ENCODE data around the gene VIT.

VIT gene

DNA sequence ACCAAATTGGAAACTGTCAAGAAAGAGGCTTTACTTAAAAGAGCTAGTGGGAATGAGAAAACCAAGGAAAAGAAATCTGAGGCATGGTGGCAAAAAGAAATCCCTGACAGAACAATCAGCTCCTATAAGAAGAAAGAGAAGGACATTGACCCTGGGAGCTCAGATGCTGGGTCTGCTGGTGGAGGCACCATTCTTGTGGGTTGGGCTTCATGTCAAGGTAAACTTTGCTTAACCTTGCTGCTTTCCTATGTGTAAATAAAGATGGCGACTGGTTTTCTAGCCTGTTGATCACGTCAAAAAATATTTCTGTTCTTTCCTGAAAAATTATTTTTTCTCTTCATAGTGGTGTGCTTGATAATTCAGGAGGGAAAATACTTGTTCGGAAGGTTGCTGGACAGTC lies 58.1 kb downstream of the VIT start:
- in situ Hi-C loops (cut with MboI; ENCODE audit: low sequenced_read_pairs) = no loop called here

DNA sequence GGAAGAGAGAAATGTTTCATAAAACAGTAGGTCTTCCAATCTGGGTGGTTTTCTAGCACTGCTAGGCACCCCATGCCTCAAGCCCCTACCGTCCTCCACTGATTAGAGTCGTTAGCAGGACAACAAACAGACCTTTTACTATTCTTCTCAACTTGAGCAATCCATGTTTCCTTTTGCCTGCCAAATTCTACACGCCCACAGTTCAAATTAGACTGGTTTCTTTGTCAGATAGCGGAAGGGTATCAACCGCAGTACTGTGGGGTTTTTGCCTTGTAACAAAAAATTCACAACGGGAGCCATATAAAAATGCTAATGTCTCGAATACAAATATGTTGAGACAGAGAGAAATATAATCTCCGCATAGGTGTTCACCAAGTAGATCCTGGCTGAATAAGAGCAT lies 59.9 kb downstream of the VIT start:
- in situ Hi-C loops (cut with MboI; ENCODE audit: low sequenced_read_pairs) = no loop called here

DNA sequence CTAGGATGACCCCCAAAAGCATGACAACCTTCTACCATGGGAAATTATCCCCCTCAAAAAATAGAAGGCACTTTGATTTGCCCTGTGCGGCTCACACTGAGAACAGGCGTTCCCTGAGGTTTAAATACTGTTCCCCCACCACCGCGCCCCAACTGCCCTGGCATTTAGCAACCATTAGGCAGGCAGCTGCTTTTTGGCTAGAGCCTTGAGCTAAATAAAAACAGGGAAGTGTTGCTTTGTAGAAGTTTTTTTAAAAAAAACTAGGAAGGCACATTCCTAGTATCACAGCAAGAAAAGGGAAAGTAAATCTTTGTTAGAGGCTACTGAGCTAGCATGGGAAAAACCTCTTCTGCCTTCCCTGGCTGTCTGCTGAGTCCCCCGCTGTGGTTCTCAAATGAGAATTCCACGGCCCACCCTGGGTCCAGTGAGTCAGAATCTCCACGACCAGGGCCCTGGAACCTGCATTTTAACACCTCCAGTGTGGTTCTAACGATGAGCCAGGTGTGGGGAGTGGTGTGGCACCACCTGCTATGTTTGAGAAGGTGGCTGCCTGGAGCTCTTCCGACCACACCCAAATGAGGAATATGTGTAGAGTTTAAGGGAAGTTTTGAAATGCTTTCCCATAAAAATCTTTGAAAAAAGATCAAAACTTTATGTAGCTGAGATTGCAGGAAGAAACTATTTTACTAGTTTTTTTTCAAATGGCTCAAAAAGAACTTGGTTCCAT lies 66.4 kb downstream of the VIT start:
- in situ Hi-C loops (cut with MboI; ENCODE audit: low sequenced_read_pairs) = no loop called here

DNA sequence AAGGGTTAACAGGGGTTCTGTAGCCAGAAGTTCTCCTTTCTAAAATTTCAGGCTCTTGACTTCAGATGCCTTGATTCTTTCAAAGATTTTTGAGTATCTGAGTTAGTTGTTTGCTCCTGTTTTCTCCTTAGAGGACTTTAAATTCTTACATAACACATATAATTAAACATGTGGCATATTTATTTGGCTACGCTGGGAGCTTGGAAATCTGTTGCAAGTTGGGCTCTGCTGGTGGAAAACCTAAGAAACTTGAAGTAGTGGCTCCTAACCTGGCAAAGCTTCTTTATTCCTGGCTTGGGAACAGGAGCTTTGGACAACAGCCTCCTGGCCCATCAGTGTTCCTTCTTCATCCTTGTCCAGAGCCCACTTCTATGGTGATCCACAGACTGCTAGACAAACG lies 72.6 kb downstream of the VIT start:
- in situ Hi-C loops (cut with MboI; ENCODE audit: low sequenced_read_pairs) = no loop called here

DNA sequence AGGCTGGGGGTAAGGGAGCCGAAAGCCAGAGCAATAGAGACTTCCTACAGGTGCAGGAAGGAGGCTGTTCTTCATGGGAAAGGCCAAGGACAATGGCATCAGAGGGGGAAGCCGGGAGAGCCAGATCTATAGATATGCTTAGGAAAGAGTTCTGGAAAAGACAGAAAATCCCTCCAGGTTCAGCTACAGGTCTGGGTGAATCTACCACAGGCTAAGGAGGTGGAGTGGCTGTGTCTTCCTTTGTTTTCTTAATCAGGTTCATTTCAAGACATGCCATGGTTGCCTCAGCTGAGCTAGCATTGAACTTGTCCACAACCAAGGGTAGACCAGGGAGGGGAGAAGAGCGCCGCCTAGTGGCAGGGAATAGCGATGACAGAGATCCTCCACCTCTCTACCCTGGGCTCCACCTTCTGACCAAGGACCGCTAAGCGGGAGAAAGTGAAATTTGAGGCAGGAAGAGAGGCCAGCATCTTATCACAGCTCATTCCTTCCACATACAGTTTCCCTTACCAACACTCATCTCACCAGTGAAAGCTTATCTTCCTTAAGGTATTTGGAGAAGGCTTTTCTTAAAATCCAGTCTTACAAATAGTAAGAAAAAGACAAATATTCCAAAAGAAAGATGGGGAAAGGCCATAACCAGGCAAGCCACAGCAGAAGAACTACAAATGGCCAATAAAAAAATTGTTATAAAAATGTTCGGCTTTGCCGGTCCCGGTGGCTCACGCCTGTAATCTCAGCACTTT lies 74.2 kb downstream of the VIT start:
- in situ Hi-C loops (cut with MboI; ENCODE audit: low sequenced_read_pairs) = no loop called here

DNA sequence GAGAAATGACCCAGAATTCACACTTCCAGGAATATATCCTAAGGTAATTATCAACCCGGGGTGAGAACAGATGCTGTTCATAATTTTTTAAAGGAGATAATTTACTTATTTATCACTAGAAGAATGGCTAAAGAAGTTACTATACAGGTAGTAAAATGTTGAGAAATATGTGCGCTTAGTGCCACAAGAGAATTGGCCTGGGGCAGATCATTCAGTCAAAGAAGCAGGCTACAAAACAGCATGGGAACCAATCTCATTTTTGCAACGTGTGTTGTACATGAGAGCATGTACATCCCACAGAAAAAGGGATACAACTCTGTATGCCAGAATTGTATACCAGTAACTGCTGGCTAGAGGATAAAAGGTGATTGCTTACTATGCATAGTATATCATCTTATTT lies 75.2 kb downstream of the VIT start:
- in situ Hi-C loops (cut with MboI; ENCODE audit: low sequenced_read_pairs) = no loop called here

DNA sequence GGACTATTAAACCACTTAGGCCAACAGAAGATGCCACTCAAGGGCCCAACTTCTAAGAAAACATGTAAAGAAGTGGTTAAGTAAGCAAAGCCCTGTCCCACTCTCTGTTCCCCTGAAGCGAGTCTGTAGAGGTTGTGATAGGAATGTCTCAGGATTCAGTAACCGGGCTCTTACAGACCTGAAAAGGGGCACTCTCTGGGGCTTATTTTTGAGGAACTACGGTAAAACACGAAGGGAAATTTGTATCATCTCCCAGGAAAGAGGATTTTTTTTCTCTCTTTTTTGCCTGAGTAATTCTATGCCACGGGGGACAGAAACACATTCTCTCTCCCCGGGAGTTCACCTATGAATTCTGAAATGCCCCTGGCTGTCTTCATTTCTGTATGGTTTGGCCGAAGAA lies 77.4 kb downstream of the VIT start:
- in situ Hi-C loops (cut with MboI; ENCODE audit: low sequenced_read_pairs) = no loop called here

DNA sequence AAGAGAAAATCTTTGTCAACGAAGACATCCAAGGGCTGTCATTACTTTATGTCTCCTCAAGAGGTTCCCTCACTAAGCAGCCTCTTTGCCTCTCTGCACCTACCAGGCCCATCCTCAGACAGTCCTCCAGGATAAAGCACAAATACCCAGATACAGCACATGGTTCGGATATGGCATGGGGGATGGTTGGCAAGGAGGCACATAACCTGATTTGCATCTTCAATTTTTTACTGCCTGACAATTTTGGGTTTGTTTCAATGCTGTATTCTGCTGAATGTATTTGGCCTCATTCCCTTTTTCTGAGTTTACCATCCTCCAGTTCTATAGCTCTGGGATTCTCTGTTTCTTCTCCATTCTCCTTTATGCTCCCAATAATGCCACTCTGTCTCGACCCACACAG lies 78.8 kb downstream of the VIT start:
- in situ Hi-C loops (cut with MboI; ENCODE audit: low sequenced_read_pairs) = loop anchor here (25.0 kb wide), 1 partner anchor 413 kb away; the partner anchor contains the start of gene CRIM1

DNA sequence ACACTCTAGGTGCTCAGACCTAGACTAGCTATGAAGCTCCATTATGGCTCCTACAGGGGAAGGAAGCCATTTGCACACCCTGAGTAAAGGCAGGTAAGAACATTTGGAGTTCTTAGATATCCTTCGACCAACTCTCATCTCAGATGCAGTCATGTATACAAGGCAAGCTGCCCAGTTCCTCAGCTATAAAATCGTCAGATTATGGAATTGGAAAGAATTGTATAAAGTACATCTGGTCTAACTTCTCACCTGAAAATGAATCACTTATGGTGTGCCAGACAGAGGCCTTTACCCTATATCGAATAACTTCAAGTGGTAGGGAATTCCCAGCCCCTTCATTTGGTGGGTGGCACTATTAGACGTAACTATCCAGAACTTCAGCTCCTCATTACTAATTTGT lies 79.3 kb downstream of the VIT start:
- in situ Hi-C loops (cut with MboI; ENCODE audit: low sequenced_read_pairs) = loop anchor here (25.0 kb wide), 1 partner anchor 414 kb away; the partner anchor contains the start of gene CRIM1

DNA sequence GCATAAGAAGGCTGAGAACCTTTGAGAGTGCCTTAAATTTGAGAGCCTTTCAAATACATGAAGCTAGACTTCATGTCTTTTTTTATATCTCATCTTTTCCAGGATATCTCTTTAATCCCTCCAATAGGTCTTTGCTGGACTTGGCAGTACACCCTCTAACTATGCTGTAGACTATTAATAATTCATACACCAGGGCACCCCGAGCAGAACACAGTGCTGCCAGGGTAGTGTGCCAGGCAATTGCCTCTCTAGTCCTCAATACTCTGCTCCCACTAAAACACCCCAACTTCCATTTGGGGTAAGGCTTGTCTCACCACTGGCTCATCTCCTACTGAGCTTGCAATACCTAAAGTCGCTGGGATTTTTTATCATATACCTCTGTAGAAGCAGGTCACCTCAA lies 80.8 kb downstream of the VIT start:
- in situ Hi-C loops (cut with MboI; ENCODE audit: low sequenced_read_pairs) = loop anchor here (25.0 kb wide), 1 partner anchor 415 kb away; the partner anchor contains the start of gene CRIM1

DNA sequence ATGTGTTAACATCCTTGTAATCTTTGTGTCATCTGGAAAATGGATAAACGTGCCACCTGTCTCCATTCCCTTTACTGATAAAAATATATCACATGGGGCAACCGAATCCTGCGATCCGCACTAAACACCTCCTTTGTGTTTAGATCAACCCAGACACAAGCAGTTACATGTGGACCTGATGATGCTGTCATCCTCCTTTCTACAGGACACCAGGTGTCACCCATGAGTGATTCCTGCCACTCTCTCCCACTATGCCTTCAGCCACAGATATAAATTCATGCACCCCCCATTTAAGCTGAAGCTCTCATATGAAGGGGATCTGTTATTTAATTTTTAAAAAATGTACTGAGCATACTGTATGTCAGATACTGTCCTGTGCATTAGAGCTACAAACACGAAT lies 81.3 kb downstream of the VIT start:
- in situ Hi-C loops (cut with MboI; ENCODE audit: low sequenced_read_pairs) = loop anchor here (25.0 kb wide), 1 partner anchor 415 kb away; the partner anchor contains the start of gene CRIM1

DNA sequence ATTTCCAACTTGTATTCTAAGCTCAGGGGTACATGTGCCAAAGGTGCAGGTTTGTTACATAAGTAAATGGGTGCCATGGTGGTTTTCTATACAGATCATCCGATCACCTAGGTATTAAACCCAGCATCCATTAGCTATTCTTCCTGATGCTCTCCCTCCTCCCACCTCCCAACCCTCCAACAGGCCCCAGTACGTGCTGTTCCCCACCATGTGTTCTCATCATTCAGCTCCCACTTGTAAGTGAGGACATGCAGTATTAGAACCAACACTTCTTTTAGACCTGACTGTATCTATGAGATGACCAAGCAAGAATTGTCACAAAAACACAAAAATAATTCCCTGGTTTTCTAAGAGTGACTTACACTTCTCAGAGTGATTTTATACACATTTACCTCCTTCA lies 83.0 kb downstream of the VIT start:
- in situ Hi-C loops (cut with MboI; ENCODE audit: low sequenced_read_pairs) = loop anchor here (25.0 kb wide), 1 partner anchor 417 kb away; the partner anchor contains the start of gene CRIM1

DNA sequence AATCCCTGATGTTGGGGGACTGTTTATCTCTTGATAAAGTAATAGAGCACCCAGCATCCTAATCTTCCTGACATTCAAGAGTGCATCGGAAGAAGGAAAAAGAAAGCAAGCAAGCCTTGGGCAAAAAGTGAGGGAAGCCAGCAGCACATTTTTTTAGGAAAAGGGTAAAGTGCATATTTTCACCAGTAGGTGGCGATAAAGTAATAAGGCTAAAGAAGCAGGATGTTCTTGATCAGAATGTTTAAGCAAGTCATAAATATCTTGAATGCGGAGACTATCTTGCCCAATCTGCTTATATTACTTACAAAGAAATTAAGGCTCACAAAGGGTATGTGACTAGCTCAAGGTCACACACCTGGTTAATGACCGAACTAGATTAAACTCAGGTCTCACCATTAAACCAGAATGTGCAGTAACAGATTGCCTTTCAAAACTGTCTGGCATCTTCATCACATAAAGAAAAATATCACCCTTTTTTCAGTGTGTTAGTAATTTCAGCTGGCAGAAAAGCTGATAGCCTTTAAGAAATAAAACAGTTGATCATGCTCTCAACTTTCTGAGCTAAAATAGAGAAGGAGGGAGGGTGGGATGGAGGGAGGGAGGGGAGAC lies 83.8 kb downstream of the VIT start:
- in situ Hi-C loops (cut with MboI; ENCODE audit: low sequenced_read_pairs) = loop anchor here (25.0 kb wide), 1 partner anchor 418 kb away; the partner anchor contains the start of gene CRIM1

DNA sequence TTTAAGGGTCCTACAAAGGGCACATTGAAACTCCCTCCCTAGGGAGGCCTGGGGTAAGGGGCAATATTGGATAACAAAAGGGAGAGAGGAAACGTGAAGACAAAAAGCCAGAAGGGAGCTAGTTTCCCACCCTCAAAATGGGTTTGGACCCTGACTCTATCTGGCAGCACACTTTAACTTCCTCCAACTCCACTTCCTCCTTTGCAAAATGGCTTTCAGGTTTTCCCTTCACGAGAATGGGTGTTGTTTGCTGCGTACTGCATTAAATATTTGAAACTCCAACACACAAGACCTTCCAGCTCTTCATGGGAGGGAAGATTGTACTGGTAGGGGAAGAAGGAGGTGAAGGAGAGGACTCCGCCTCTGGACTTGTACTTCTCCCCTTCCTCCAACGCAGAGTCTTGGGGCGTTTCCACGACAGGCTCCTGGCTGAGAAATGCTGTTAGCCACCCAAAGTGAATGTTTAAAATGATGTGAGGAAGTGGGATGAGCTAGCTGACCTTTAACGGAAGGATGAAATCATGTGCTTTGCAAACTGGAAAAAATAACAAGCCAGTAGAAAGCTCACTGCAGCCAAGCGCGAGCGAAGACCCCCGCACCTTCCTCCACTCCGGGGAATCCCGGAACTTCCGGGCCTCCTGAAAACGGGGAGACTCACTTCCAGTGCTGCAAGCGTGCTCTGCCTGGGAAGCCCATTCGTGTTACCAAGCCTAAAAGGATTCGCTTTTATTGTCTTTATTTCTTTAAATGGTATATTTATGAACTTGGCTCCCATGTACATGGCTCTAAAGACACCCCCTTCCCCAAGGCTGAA lies 85.6 kb downstream of the VIT start:
- in situ Hi-C loops (cut with MboI; ENCODE audit: low sequenced_read_pairs) = loop anchor here (25.0 kb wide), 1 partner anchor 420 kb away; the partner anchor contains the start of gene CRIM1

DNA sequence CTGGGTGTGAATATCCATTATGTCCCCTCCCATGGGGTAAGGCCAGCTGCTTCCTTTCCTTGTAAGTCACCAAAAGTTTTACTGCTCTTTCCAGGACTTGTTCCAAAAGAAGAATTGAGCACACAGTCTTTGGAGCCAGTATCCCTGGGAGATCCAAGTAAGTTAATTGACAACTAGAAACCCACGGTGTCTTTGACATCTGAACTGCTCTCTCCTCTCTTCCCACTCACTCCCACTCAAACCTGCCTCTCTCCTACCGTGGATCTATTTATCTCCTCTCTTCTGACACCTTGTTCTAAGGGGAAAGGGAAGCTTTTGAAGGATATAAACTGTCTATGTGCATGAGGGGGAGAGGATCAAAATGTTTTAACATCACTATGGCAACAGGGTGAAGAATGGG lies 86.7 kb downstream of the VIT start:
- in situ Hi-C loops (cut with MboI; ENCODE audit: low sequenced_read_pairs) = loop anchor here (25.0 kb wide), 1 partner anchor 421 kb away; the partner anchor contains the start of gene CRIM1

DNA sequence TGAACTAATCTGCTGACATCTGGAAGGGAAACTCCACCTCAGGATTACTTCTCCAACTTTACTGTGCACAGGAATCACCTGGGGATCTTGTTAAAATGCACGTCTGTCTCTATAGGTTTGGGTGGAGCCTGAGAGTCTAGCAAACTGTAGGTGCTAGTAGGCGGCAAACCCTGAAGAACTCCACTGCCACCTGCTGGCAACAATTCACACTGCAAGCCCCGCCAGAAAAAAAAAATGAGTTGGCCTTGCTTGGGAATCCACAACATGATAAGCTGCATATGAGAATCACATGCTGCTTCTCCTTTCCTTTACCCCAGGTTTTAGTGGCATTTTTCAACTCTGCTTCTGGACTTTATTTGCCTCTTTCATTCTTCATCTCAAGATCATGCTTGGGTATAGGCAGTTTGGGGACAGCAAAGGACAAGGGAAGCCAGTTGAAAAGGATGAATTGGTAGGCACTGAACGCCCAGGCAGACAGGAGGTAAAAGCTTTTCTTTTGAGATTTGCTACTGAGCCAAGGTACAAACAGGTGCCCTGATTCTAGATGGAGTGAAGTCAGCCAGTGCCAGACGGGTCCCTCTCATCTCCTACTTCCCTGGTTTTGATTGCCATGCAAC lies 88.8 kb downstream of the VIT start:
- in situ Hi-C loops (cut with MboI; ENCODE audit: low sequenced_read_pairs) = loop anchor here (25.0 kb wide), 1 partner anchor 423 kb away; the partner anchor contains the start of gene CRIM1

DNA sequence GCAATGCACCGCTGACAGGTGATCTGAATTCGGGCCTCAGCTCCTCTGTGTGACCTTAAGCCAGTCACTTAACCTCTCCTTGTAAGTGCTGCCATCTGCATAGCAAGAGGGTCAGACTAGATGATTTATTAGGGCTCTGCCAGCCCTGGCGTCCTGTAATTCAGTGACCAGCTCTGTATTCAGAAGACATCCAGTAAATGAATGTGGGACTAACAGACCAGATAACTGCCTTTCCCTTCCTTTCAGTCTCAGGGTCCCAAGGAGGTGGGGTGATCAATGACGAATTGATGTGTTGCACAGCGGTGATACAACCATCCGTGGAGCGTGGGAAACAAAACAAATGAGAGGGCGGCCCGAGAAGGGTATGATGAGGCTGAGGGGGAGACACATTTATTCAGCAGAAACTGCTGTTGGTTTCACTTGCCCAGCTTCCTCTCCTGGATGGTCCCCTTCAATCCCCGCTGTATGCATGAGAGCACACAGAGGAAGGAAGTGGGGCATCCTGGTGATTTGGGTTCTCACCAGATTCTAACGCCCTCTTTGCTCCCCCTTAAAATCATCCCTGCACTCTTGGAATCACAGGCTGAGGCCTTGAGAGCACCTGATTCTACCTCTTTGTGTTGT lies 92.8 kb downstream of the VIT start:
- in situ Hi-C loops (cut with MboI; ENCODE audit: low sequenced_read_pairs) = loop anchor here (25.0 kb wide), 1 partner anchor 427 kb away; the partner anchor contains the start of gene CRIM1

DNA sequence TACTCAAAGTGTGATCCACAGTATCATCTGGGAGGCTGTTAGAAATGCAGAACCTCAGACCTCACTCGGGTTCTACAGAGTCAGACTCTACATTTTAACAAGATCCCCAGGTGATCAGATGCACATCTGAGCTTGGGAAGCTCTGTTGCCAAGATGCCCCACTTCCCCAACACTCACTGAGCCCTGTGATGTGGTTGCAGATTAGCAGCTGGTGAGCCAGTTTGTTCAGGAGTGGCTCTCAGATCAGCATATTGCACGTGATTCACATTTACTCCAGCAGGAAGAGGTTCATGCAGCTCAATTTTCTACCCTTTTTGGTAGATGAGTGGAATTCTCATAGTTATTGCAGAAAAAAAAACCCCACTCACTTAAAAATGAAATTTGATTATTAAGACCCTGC lies 96.4 kb downstream of the VIT start:
- in situ Hi-C loops (cut with MboI; ENCODE audit: low sequenced_read_pairs) = loop anchor here (25.0 kb wide), 1 partner anchor 431 kb away; the partner anchor contains the start of gene CRIM1

DNA sequence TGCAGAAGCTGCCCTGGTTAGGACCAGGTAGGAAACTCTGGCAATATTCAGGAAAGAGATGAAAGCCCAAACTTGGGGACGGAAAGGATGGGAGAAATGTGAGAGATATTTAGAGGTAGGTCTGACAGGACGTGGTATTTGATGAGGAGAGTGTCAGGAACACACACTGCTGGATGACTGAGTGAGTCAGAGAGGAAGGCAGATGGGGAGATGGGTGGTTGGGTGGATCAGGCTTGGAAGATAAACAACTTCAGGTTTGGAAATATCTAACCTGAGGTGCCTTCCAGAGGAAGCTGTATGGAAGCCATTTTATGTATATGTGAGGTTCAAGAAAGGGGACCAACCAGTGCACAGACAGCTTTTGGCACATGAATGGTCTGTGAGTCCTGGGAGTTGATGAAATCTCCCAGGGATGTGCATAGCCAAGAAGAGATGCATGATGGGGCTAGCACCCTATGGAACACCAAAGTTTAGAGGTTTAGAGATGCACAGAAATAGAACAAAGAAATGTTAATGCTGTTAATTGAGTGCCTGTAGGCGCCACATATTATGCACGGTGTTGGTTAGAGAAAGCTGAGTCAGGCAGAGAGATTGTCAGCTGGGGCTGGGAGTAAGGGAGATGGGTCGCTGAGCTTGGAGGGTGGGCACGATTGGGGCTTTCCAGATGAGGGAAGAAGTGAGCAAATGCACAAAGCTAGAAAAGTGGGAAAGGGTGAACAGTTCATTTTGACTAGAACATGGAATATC lies 101.0 kb downstream of the VIT start:
- in situ Hi-C loops (cut with MboI; ENCODE audit: low sequenced_read_pairs) = loop anchor here (25.0 kb wide), 1 partner anchor 435 kb away; the partner anchor contains the start of gene CRIM1
